Measurements from ENCODE around the gene CMPK2. TPM values are rescaled to one million over a fixed set of nuclear protein-coding genes. Genes with fewer than 3 reads are reported as not detected.

The CMPK2 gene, protein sequence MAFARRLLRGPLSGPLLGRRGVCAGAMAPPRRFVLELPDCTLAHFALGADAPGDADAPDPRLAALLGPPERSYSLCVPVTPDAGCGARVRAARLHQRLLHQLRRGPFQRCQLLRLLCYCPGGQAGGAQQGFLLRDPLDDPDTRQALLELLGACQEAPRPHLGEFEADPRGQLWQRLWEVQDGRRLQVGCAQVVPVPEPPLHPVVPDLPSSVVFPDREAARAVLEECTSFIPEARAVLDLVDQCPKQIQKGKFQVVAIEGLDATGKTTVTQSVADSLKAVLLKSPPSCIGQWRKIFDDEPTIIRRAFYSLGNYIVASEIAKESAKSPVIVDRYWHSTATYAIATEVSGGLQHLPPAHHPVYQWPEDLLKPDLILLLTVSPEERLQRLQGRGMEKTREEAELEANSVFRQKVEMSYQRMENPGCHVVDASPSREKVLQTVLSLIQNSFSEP
- 0.86 and 1.1 TPM in 2 replicates for polyA plus RNA-seq (2012; rRNA removed)
- polyA plus RNA-seq (2012; cell fraction: cytosol; rRNA removed) = 0.71 and 0.83 TPM in 2 replicates
- polyA plus RNA-seq (2012; cell fraction: nucleus; rRNA removed) = 0.89 and 1.5 TPM in 2 replicates

DNA sequence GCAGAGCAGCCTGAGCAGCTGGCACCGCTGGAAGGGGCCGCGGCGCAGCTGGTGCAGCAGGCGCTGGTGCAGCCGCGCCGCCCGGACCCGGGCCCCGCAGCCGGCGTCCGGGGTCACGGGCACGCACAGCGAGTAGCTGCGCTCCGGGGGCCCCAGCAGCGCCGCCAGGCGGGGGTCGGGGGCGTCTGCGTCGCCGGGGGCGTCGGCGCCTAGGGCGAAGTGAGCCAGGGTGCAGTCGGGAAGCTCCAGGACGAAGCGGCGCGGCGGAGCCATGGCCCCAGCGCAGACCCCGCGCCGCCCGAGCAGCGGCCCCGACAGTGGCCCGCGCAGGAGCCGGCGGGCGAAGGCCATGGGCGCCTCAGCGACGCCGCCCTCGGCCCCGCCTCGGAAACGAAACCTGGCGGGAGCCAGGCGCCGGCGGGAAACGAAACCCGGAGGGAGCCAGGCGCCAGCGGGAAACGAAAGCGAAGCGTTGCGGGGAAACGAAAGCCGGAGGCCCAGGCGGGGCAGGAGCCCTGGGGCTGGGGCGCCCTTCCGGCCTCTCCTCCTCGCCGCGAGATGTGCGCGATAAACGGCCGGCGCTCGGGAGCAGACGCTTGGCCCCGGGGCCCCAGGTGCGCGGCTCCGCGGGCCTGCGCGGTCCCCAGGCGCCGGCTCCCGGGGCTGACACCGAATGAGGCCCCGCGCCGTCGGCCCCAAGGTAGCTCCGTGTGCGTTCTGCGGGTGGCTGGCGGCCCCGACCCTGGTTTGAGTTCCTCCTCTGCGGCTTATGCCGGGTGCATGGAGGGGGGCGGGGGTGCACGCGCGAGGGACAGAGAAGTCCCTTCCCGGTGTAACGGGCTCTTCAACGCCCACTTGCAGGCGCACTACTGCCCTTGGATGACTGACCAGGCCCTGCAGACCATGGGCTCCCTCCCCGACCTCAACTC is at the start of gene CMPK2:
CMPK2 (minus strand) TSS at position 562 of the 929 bp plus-strand sequence; CDS start at position 351, 211 bp downstream.
- no peak within 1 kb of the TSS for H3K27ac ChIP-seq (ENCODE audit: low read depth in 2 of 2, low read length in 1 of 2)
- H3K27me3 ChIP-seq (ENCODE audit: insufficient read depth) = no peaks in the 10 kb centered on the region
- no peaks in the 10 kb centered on the region for H3F3A ChIP-seq (replicated peaks; ENCODE audit: insufficient read depth)
- ChIA-PET CTCF (interaction anchor here (0.6 to 4.8 kb wide), 29 partner anchors 8 to 712 kb away, joined by 3 to 32 read pairs (median 4); partner anchors contain the start of gene RSAD2), POLR2A (interaction anchor here (0.7 kb wide), 1 partner anchor 192 kb away, joined by 4 read pairs; no protein-coding TSS in a partner anchor)
- H3K4me1 ChIP-seq (ENCODE audit: control insufficient read depth in 1 of 2, insufficient read depth in 2 of 2, low read depth in 1 of 2, low read length in 1 of 2) = peaks cover 5 to 10% of the 10 kb centered on the region in 2 experiments; a peak in 2 of 4 replicates
- no peaks in the 10 kb centered on the region for H3K36me3 ChIP-seq (replicated peaks in 1 of 2; ENCODE audit: control insufficient read depth in 1 of 2, insufficient read depth in 2 of 2, low read length in 1 of 2)
- H3K9me3 ChIP-seq = no peaks in the 10 kb centered on the region
- peak within 1 kb of the TSS; percentile 73; the same call in 1 of the 2 replicates for H3K9ac ChIP-seq
- peak within 1 kb of the TSS; percentile 75 to 82 for H3K4me3 ChIP-seq (ENCODE audit: low read depth in 2 of 2, low read length in 1 of 2)
- H3K4me2 ChIP-seq = peak within 1 kb of the TSS; percentile 78
- peak within 1 kb of the TSS; percentile 89 for H2AFZ ChIP-seq (ENCODE audit: low read depth)
- no peaks in the 10 kb centered on the region for H3K9me2 ChIP-seq
- H4K20me1 ChIP-seq (ENCODE audit: insufficient read depth) = no peaks in the 10 kb centered on the region
- DNase-seq = peak; percentile 95
- H3K79me2 ChIP-seq (ENCODE audit: insufficient read depth) = no peaks in the 10 kb centered on the region
- 2% methylated on average over 36 of the region's 115 CpGs for WGBS (ENCODE audit: low lambda C conversion rate)
- 0 out of 2 replicates have a peak, but pooled peaks have one; percentile 12 for TF ChIP-seq TAF1 (IDR thresholded peaks at IDR 0.05; ENCODE audit: borderline replicate concordance, low read depth, low read length)
- TF ChIP-seq, protein P1, sequence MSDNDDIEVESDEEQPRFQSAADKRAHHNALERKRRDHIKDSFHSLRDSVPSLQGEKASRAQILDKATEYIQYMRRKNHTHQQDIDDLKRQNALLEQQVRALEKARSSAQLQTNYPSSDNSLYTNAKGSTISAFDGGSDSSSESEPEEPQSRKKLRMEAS (IDR thresholded peaks at IDR 0.05; ENCODE audit: low read depth) = peak; percentile 29; the same call in 1 of the 2 replicates
- no peak; the same call in 1 of the 2 replicates for TF ChIP-seq MXI1 (IDR thresholded peaks at IDR 0.05; ENCODE audit: low read depth, low read length)
- TF ChIP-seq, protein P2, sequence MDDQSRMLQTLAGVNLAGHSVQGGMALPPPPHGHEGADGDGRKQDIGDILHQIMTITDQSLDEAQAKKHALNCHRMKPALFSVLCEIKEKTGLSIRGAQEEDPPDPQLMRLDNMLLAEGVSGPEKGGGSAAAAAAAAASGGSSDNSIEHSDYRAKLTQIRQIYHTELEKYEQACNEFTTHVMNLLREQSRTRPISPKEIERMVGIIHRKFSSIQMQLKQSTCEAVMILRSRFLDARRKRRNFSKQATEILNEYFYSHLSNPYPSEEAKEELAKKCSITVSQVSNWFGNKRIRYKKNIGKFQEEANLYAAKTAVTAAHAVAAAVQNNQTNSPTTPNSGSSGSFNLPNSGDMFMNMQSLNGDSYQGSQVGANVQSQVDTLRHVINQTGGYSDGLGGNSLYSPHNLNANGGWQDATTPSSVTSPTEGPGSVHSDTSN (IDR thresholded peaks at IDR 0.05) = no peak
- TF ChIP-seq, protein P3, sequence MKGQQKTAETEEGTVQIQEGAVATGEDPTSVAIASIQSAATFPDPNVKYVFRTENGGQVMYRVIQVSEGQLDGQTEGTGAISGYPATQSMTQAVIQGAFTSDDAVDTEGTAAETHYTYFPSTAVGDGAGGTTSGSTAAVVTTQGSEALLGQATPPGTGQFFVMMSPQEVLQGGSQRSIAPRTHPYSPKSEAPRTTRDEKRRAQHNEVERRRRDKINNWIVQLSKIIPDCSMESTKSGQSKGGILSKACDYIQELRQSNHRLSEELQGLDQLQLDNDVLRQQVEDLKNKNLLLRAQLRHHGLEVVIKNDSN (IDR thresholded peaks at IDR 0.05; ENCODE audit: borderline replicate concordance, low read depth) = no peak
- no peak for TF ChIP-seq NRF1 (IDR thresholded peaks at IDR 0.05; ENCODE audit: low read depth, low read length)
- TF ChIP-seq, protein P4, sequence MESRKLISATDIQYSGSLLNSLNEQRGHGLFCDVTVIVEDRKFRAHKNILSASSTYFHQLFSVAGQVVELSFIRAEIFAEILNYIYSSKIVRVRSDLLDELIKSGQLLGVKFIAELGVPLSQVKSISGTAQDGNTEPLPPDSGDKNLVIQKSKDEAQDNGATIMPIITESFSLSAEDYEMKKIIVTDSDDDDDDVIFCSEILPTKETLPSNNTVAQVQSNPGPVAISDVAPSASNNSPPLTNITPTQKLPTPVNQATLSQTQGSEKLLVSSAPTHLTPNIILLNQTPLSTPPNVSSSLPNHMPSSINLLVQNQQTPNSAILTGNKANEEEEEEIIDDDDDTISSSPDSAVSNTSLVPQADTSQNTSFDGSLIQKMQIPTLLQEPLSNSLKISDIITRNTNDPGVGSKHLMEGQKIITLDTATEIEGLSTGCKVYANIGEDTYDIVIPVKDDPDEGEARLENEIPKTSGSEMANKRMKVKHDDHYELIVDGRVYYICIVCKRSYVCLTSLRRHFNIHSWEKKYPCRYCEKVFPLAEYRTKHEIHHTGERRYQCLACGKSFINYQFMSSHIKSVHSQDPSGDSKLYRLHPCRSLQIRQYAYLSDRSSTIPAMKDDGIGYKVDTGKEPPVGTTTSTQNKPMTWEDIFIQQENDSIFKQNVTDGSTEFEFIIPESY (IDR thresholded peaks at IDR 0.05; ENCODE audit: borderline replicate concordance, low read depth) = 0 out of 2 replicates have a peak, but pooled peaks have one; percentile 20
- peak in 1 of 2 experiments; percentile 12; a peak in 1 of 4 replicates for TF ChIP-seq EP300 (IDR thresholded peaks at IDR 0.05; ENCODE audit: borderline replicate concordance in 1 of 2, low read depth in 1 of 2, low read length in 1 of 2)
- TF ChIP-seq SMC3 (IDR thresholded peaks at IDR 0.05; ENCODE audit: low read depth, low read length) = no peak
- TF ChIP-seq RCOR1 (IDR thresholded peaks at IDR 0.05; ENCODE audit: low read length) = no peak
- no peak for TF ChIP-seq RXRA (IDR thresholded peaks at IDR 0.05; ENCODE audit: borderline replicate concordance, low read depth)
- TF ChIP-seq, protein P5, sequence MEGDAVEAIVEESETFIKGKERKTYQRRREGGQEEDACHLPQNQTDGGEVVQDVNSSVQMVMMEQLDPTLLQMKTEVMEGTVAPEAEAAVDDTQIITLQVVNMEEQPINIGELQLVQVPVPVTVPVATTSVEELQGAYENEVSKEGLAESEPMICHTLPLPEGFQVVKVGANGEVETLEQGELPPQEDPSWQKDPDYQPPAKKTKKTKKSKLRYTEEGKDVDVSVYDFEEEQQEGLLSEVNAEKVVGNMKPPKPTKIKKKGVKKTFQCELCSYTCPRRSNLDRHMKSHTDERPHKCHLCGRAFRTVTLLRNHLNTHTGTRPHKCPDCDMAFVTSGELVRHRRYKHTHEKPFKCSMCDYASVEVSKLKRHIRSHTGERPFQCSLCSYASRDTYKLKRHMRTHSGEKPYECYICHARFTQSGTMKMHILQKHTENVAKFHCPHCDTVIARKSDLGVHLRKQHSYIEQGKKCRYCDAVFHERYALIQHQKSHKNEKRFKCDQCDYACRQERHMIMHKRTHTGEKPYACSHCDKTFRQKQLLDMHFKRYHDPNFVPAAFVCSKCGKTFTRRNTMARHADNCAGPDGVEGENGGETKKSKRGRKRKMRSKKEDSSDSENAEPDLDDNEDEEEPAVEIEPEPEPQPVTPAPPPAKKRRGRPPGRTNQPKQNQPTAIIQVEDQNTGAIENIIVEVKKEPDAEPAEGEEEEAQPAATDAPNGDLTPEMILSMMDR (IDR thresholded peaks at IDR 0.05) = peak; percentile 37
- no peak for TF ChIP-seq GATA2 (CRISPR knock-in tag; IDR thresholded peaks at IDR 0.05)
- TF ChIP-seq, protein P6, sequence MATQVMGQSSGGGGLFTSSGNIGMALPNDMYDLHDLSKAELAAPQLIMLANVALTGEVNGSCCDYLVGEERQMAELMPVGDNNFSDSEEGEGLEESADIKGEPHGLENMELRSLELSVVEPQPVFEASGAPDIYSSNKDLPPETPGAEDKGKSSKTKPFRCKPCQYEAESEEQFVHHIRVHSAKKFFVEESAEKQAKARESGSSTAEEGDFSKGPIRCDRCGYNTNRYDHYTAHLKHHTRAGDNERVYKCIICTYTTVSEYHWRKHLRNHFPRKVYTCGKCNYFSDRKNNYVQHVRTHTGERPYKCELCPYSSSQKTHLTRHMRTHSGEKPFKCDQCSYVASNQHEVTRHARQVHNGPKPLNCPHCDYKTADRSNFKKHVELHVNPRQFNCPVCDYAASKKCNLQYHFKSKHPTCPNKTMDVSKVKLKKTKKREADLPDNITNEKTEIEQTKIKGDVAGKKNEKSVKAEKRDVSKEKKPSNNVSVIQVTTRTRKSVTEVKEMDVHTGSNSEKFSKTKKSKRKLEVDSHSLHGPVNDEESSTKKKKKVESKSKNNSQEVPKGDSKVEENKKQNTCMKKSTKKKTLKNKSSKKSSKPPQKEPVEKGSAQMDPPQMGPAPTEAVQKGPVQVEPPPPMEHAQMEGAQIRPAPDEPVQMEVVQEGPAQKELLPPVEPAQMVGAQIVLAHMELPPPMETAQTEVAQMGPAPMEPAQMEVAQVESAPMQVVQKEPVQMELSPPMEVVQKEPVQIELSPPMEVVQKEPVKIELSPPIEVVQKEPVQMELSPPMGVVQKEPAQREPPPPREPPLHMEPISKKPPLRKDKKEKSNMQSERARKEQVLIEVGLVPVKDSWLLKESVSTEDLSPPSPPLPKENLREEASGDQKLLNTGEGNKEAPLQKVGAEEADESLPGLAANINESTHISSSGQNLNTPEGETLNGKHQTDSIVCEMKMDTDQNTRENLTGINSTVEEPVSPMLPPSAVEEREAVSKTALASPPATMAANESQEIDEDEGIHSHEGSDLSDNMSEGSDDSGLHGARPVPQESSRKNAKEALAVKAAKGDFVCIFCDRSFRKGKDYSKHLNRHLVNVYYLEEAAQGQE (IDR thresholded peaks at IDR 0.05; ENCODE audit: low read depth, low read length) = no peak
- TF ChIP-seq FOXM1 (IDR thresholded peaks at IDR 0.05; ENCODE audit: low read depth) = no peak
- no peak for TF ChIP-seq FOSL2 (IDR thresholded peaks at IDR 0.05; ENCODE audit: borderline replicate concordance, low read depth)
- TF ChIP-seq ELF1 (IDR thresholded peaks at IDR 0.05) = no peak

Data from SK-N-SH (cell line).